NCI-H524 (cell line): Measurements from ENCODE around the gene ZMIZ1.

Source experiments
- DNase-seq, 2 experiments: peaks; one replicate each; lab custom pipeline; 2025; lab: John Stamatoyannopoulos, UW

Gene ZMIZ1

DNA sequence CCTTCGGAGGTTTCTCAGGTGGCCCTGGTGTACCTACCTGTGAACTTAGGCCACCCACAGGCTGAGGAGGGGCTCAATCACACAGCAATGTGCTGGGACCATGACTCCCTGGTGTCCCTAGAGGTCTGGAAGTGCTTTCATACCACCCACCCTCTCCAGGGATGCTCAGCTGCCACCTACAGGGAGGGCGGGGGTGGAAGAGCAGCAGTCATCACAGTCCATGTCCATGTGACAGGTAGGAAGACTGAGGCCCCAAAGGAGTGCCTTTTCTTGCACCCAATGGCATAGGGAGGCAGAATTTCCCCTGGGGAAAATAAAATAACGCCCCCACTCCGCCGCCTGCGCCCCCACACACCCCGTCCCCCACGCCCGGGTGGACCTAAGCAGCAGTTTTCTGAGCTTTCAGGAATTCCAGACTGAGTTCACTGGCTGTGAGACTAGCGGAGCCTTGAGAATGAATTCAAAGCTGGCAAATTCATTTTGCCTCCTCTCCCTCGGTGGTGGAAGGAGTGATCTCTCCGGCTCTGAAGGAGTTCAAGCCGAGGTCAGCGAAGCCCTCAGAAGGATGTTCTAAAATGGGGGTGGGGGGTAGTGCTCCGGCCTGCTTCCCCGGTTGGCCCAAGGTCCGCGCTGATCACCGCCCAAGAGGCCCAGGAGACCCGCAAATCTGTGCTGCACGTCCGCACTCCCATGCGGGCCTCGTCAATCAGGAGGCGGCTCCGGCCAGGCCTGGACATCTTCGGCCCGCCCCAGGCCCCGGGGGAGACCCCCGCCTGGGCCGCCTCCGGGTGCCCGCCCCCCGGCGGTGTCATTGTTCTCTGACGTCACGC is 2.1 kb upstream of the ZMIZ1 start:
- DNase-seq: peak; percentile 25 to 50

- DNase-seq: peak; percentile 41 to 67
Measured at GRCh38 chr10:79067241-79068202, 1.2 kb upstream of the ZMIZ1 start.

GRCh38 chr10:79068203-79068561 is 584 bp upstream of the ZMIZ1 start:
- no peak for DNase-seq

- peak in 1 of 2 experiments; percentile 26 for DNase-seq
Measured at GRCh38 chr10:79069325-79070080, 737 bp downstream of the ZMIZ1 start.

DNA sequence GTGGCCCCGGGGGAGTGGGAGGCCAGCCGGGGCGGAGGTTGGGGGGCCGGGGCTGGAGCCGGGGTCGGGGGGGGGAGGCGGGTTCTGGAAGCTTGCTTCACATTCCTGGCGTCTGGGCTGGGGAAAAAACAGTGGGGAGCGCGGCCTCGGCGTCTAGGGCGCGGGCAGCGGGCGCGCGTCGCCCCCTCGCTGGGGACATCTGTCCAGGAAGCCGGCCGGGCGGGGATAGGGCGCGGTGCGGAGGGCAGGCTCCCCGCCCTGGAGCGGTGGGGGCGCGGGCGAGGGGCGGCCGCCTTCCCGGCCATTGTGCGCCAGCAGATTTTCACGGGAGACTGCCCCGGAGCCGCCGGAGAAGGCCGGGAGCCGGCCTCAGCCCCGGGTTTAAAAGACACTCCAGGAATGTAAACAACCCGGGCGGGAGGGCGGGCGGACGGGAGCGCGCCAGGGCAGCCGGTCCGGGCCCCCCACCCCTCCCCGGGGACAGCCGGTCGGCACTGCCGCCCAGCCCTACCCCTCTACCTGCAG is 1.4 kb downstream of the ZMIZ1 start:
- no peak for DNase-seq

- DNase-seq: peak; percentile 28 to 36
Measured at GRCh38 chr10:79070606-79071395, 2.0 kb downstream of the ZMIZ1 start.

GRCh38 chr10:79071396-79071923 is 2.7 kb downstream of the ZMIZ1 start:
- DNase-seq: peak in 1 of 2 experiments; percentile 28

DNA sequence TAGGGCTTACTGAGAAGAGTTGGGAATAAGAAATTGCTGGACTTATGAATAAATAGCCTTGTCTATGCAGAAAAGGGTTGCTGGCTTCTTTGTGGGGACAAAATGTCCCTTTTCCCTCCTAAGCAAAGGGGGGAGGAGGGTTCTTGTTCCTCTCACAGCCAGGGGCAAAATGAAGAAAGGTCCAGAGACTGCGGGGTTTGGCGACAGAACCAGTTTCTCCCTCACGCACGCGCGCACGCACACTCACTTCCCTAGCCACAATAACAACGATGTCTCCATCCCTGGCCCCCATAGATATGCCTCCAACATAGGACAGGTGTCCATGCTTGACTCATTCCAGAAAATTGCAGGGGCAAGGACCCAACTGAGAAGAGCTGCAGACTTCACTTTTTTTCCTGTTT is 3.3 kb downstream of the ZMIZ1 start:
- DNase-seq: no peak

DNA sequence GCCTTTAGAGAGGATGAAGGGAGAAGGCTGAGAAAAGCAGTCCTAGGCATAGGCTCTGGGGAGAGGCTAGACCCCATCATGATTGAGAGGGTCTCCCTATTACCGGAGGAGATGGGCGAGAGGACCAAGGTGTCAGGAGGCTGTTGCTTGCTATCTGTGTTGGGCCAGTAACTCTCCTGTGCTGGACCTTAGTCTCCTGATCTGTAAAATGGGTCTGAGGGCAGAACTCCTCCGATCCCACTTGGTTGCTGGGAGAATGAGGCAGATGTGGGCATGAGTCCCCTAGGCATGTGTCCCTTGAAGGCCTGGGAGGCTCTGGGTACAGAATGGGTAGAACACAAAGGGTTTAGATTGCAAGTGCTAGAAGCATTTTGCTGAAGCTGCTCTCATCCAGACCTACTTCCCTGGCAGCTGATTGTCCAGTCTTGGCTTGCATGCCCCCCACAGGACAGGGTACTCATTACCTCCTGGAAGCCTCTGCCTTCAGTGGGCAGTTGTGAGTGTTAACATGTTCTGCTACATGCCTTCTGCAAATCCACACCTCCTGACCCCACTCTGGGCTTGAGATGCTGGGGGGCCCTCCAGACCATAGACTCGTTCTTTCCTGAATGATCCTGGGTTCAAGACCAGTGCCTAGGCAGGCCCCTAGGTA is 4.4 kb downstream of the ZMIZ1 start:
- DNase-seq: no peak

GRCh38 chr10:79073784-79074432 is 5.1 kb downstream of the ZMIZ1 start:
- no peak for DNase-seq

GRCh38 chr10:79074732-79075131 is 6.0 kb downstream of the ZMIZ1 start:
- DNase-seq: peak; percentile 52 to 78

DNA sequence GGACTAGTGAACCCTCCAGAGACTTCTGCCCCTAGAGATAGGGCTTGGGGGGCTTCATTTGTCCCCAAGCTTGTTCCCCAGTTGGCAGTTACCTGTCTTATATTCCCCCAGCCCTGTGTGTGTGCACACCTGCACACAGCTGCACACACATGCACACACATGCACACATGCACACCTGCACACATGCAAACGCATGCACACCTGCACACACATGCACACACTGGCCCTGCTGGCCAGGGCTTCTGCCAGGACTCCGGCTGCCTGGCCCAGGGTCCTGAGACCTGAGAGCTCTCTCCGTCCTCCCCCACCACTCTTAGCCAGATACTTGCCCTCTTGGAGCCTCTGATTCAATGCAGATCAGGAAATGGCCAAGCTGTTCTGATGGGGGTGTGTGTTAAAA is 6.7 kb downstream of the ZMIZ1 start:
- no peak for DNase-seq

- DNase-seq: no peak
Measured at GRCh38 chr10:79077488-79078173, 8.9 kb downstream of the ZMIZ1 start.

GRCh38 chr10:79078367-79079053 is 9.7 kb downstream of the ZMIZ1 start:
- DNase-seq: no peak

DNA sequence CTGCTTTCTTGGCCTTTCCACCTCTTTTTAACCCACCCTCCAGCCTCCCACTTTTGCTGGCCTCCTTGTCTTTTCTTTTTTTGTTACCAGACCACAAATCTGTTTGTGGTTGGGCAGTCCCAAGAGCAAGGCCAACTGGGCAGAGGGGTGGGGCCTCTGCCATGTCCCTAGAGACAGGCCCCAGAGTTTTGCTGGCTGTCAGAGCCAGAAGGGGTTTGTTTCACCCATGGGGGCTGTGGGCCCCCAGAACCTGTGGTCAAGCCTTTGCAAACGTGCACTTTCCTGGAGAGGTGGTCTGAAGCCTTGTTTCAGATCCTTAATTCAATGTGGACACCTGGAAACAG is 10.3 kb downstream of the ZMIZ1 start:
- no peak for DNase-seq

DNA sequence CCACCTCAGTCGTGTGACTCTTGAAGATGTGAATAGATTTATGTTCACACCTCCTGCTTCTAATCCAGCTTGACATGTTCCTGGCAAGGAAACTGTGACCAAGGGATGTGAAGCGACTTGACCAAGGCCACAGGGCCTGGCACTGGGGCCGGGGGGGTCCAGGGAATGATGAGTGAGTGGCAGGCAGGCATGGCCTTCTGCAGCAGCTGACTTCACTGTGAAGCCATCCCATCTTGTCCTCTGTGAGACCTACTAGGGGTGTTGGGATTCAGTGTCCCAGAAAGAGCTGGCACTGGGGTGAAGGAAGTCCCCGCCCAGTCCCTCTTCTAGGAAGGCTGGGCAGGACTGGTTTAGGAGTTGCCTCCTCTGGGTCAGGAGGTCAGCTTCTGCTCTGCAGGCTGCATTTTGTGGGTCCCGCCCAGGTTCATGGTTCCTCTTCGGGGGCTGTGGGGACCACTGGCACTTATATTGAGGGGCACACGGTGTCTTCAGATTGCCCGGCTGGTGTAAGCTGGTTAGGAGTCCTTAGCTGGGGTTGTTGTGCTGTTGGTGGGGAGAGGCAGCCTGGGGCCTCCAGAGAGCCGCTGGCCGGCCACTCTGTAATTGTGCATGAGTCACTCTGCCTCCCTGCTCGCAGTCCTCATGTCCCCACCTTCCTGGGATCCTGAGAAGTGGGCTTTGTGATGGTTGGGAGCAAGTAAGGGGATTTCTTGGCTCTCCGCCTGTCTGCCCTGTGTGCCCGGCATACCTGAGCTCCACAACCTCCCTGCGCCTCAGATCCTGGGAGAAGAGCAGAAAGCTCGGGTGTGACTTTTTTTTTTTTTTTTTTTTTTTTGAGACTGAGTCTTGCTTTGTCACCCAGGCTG is 11.0 kb downstream of the ZMIZ1 start:
- DNase-seq: no peak

DNA sequence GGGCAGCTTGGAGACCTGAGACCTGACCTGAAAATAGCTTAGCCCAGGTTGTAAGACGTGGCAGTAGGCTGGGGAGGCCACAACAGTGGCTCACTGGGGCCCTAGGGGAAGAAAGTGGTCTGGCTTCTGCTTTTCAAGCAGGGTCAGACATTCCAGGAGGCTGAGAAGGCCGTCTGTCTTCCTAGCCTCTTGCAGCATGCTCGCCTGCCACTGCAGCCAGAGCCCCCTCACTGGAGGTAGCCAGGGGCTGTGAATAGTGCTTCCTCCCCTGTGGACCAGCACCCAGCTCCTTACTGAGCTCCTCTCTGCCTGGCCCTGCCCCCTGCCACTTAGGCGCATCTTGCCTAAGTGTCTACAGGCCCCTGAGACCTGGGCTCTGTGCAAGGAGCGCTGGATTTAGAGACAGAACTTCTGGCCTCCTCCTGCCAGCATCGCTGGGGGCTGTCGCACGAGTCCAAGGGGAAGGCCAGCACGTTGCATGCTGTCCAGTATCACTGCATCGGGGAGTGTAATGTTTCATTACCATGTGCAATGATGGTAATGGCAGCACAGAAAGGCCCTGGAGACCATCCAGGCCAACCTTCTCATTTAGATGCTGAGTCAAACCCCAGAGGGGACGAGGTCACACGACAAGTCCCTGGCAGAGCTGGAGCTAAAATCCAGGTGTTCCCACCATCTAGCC is 12.7 kb downstream of the ZMIZ1 start:
- no peak for DNase-seq
